ENCODE results near the gene SMDT1.
"Not testable (repeated sequence)": the region's sequence is repeated elsewhere in the genome, so short reads cannot be mapped to it uniquely, and the experiment has no call there.

DNA sequence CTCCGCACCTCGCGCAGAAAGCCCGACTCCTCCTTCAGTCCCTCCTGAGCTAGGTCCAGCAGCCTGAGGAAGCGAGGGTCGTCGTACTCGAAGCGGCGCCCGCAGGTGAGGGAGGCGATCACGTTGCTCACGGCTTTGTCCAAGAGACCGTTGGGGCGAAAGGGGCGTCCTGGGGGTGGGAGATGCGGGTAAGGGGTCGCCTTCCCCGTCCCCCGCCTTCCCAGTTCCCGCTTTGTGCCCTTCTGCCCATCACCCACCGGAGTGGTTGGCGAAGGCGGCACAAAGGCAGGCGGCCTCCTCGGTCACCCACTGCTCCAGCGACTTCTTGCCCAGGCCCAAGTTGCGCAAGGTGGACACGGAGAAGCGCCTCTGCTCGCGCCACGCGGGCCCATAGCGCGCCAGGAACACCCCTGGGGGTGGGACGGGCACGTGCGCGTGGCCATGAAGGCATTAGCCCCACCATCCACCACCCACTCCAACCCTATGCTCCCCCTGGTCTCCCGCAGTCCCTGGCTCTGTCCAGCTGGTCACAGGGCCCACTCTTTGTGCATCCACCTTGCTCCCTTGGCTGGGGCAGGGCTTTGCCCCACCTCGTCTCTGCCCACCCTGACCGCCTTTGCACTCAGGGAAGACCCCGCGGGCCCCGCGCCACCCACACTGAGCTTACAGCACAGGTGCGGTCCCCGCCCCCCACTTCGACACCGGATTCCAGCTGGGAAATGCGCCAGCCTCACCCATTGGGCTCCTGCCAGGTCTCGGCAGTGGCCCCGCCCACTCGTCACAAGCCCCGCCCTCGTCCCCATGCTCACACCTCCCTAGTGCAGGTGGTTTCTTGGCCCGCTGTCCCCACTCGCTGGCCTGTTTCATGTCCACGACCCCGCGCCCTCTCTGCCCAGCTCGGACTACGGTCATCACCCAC is 49.5 kb downstream of the SMDT1 start:
- TF ChIP-seq GABPA (IDR thresholded peaks at IDR 0.05 in 1 of 2, conservative IDR thresholded peaks at IDR 0.05 in 1 of 2): not testable (repeated sequence)
- TF ChIP-seq, protein P1, sequence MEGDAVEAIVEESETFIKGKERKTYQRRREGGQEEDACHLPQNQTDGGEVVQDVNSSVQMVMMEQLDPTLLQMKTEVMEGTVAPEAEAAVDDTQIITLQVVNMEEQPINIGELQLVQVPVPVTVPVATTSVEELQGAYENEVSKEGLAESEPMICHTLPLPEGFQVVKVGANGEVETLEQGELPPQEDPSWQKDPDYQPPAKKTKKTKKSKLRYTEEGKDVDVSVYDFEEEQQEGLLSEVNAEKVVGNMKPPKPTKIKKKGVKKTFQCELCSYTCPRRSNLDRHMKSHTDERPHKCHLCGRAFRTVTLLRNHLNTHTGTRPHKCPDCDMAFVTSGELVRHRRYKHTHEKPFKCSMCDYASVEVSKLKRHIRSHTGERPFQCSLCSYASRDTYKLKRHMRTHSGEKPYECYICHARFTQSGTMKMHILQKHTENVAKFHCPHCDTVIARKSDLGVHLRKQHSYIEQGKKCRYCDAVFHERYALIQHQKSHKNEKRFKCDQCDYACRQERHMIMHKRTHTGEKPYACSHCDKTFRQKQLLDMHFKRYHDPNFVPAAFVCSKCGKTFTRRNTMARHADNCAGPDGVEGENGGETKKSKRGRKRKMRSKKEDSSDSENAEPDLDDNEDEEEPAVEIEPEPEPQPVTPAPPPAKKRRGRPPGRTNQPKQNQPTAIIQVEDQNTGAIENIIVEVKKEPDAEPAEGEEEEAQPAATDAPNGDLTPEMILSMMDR (IDR thresholded peaks at IDR 0.05; ENCODE audit: low read depth, low read length, missing input control): not testable (repeated sequence)
- TF ChIP-seq, protein P2, sequence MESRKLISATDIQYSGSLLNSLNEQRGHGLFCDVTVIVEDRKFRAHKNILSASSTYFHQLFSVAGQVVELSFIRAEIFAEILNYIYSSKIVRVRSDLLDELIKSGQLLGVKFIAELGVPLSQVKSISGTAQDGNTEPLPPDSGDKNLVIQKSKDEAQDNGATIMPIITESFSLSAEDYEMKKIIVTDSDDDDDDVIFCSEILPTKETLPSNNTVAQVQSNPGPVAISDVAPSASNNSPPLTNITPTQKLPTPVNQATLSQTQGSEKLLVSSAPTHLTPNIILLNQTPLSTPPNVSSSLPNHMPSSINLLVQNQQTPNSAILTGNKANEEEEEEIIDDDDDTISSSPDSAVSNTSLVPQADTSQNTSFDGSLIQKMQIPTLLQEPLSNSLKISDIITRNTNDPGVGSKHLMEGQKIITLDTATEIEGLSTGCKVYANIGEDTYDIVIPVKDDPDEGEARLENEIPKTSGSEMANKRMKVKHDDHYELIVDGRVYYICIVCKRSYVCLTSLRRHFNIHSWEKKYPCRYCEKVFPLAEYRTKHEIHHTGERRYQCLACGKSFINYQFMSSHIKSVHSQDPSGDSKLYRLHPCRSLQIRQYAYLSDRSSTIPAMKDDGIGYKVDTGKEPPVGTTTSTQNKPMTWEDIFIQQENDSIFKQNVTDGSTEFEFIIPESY (IDR thresholded peaks at IDR 0.05): not testable (repeated sequence)

All from liver (tissue), 3 donors.